Spleen (tissue), 7 donors: ENCODE measurements around the gene SKA3.
"Not testable (repeated sequence)": the region's sequence is repeated elsewhere in the genome, so short reads cannot be mapped to it uniquely, and the experiment has no call there.

ENCODE experiments used
- POLR2A ChIP-seq, 3 donors: fragments of 450-650 bp; IDR thresholded peaks; one replicate each; pipeline ENCODE4 v1.5.1; 2017; ENCODE audit warnings: antibody characterized with exemption in 3 of 3, mild to moderate bottlenecking in 1 of 3
- POLR2AphosphoS5 ChIP-seq, 3 donors: sonication (generic); formaldehyde crosslinking; IDR thresholded peaks; one replicate each; pipeline ENCODE4 v1.5.1; 2017; ENCODE audit warnings: antibody characterized with exemption in 3 of 3
- TF ChIP-seq, protein P1 (sequence below), 11 experiments: fragments of 200-600 bp in 7 of 11; fragments of 450-650 bp in 4 of 11; sonication (generic) in 4 of 11; IDR thresholded peaks in 8 of 11; conservative IDR thresholded peaks in 3 of 11; 1 replicate in 7 of 11; 2 replicates in 4 of 11; pipeline versions ENCODE4 v1.4.0 to v1.8.0; 2016 to 2021; ENCODE audit warnings: antibody characterized with exemption in 11 of 11, inconsistent platforms in 4 of 11, mild to moderate bottlenecking in 1 of 11
- donor health status: DM: no; HTN: no; CAD: no; lungs with moderate emphysema.
- donor health status: DM: no; HTN: no; CAD: no.
- donor health status: DM: no; HTN: no; CAD: no.

GRCh38 chr13:21215419-21215818, 39.1 kb upstream of the SKA3 start:
- not testable (repeated sequence) for TF ChIP-seq POLR2A, POLR2AphosphoS5 (IDR thresholded peaks at IDR 0.05)
- TF ChIP-seq, protein P1, sequence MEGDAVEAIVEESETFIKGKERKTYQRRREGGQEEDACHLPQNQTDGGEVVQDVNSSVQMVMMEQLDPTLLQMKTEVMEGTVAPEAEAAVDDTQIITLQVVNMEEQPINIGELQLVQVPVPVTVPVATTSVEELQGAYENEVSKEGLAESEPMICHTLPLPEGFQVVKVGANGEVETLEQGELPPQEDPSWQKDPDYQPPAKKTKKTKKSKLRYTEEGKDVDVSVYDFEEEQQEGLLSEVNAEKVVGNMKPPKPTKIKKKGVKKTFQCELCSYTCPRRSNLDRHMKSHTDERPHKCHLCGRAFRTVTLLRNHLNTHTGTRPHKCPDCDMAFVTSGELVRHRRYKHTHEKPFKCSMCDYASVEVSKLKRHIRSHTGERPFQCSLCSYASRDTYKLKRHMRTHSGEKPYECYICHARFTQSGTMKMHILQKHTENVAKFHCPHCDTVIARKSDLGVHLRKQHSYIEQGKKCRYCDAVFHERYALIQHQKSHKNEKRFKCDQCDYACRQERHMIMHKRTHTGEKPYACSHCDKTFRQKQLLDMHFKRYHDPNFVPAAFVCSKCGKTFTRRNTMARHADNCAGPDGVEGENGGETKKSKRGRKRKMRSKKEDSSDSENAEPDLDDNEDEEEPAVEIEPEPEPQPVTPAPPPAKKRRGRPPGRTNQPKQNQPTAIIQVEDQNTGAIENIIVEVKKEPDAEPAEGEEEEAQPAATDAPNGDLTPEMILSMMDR (IDR thresholded peaks at IDR 0.05 in 8 of 11, conservative IDR thresholded peaks at IDR 0.05 in 3 of 11): not testable (repeated sequence)
